H9 (cell line): ENCODE data around the gene KAT5. TPM values are rescaled to one million over a fixed set of nuclear protein-coding genes. Genes with fewer than 3 reads are reported as not detected.

Experiments used
- DNase-seq: peaks from one replicate; pipeline ENCODE4 v3.0.0-alpha.2; 2017
- H2AFZ ChIP-seq: one replicate; pipeline ENCODE4 v1.6.1; 2013; ENCODE audit warnings: mild to moderate bottlenecking, low read length, control low read depth, moderate library complexity
- H2AK5ac ChIP-seq: 2 replicates; pipeline ENCODE4 v1.6.1; 2013; ENCODE audit warnings: low read length, control low read depth, mixed read lengths; ENCODE audit not compliant: insufficient read length
- H2BK120ac ChIP-seq: one replicate; pipeline ENCODE4 v1.6.1; 2013; ENCODE audit warnings: low read depth, mild to moderate bottlenecking, low read length, control low read depth, inconsistent platforms; ENCODE audit not compliant: poor library complexity, severe bottlenecking
- H2BK12ac ChIP-seq: 2 replicates; pipeline ENCODE4 v1.6.1; 2013; ENCODE audit warnings: low read length, control low read depth, mixed read lengths, low read depth; ENCODE audit not compliant: insufficient read length
- H2BK15ac ChIP-seq: 2 replicates; pipeline ENCODE4 v1.6.1; 2013; ENCODE audit warnings: low read depth, low read length, control low read depth
- H2BK20ac ChIP-seq: one replicate; pipeline ENCODE4 v1.6.1; 2013; ENCODE audit warnings: low read depth, mild to moderate bottlenecking, low read length, control low read depth, inconsistent platforms; ENCODE audit not compliant: poor library complexity, severe bottlenecking
- H2BK5ac ChIP-seq: 2 replicates; pipeline ENCODE4 v1.6.1; 2013; ENCODE audit warnings: low read length, control low read depth, mixed read lengths; ENCODE audit not compliant: insufficient read length
- H3K14ac ChIP-seq: 2 replicates; pipeline ENCODE4 v1.6.1; 2013; ENCODE audit warnings: low read length, control low read depth; ENCODE audit not compliant: insufficient read depth
- H3K18ac ChIP-seq: 2 replicates; pipeline ENCODE4 v1.6.1; 2013; ENCODE audit warnings: low read depth, mild to moderate bottlenecking, mixed read lengths, low read length, control low read depth; ENCODE audit not compliant: insufficient read length
- H3K23ac ChIP-seq: 2 replicates; pipeline ENCODE4 v1.6.1; 2013; ENCODE audit warnings: low read length, control low read depth, mixed read lengths, low read depth; ENCODE audit not compliant: insufficient read length
- H3K23me2 ChIP-seq: 2 replicates; pipeline ENCODE4 v1.6.1; 2013; ENCODE audit warnings: low read depth, mild to moderate bottlenecking, mixed read lengths, low read length, control low read depth; ENCODE audit not compliant: insufficient read length, poor library complexity, severe bottlenecking
- H3K27ac ChIP-seq: 2 replicates; pipeline ENCODE4 v1.5.1; 2013; ENCODE audit warnings: low read length, control low read depth, mixed read lengths, low read depth; ENCODE audit not compliant: insufficient read length
- H3K27me3 ChIP-seq: 2 replicates; pipeline ENCODE4 v1.6.1; 2013; ENCODE audit warnings: low read length, control low read depth, inconsistent platforms; ENCODE audit not compliant: insufficient read depth
- H3K4ac ChIP-seq: 2 replicates; pipeline ENCODE4 v1.6.1; 2013; ENCODE audit warnings: low read depth, mild to moderate bottlenecking, control low read depth, inconsistent platforms, low read length, moderate library complexity
- H3K4me1 ChIP-seq: 2 replicates; pipeline ENCODE4 v1.6.1; 2013; ENCODE audit warnings: low read length, control low read depth, inconsistent platforms; ENCODE audit not compliant: insufficient read depth
- H3K4me2 ChIP-seq: 2 replicates; pipeline ENCODE4 v1.6.1; 2013; ENCODE audit warnings: low read length, control low read depth, mixed read lengths; ENCODE audit not compliant: insufficient read length, insufficient read depth
- H3K56ac ChIP-seq: 2 replicates; pipeline ENCODE4 v1.6.1; 2013; ENCODE audit warnings: low read depth, mild to moderate bottlenecking, mixed read lengths, low read length, control low read depth; ENCODE audit not compliant: insufficient read length
- H3K79me1 ChIP-seq: 2 replicates; pipeline ENCODE4 v1.6.1; 2013; ENCODE audit warnings: low read depth, mild to moderate bottlenecking, moderate library complexity, low read length, control low read depth, inconsistent platforms; ENCODE audit not compliant: insufficient read depth, poor library complexity, severe bottlenecking
- H3K79me2 ChIP-seq: 2 replicates; pipeline ENCODE4 v1.6.1; 2013; ENCODE audit warnings: low read length, control low read depth, inconsistent platforms; ENCODE audit not compliant: insufficient read depth
- H3K9ac ChIP-seq: 2 replicates; pipeline ENCODE4 v1.6.1; 2013; ENCODE audit warnings: low read length, control low read depth, mixed read lengths; ENCODE audit not compliant: insufficient read length; ENCODE audit errors: extremely low read depth
- H3K9me3 ChIP-seq: one replicate; pipeline ENCODE4 v1.6.1; 2013; ENCODE audit warnings: low read depth, low read length, inconsistent platforms; ENCODE audit not compliant: control insufficient read depth
- H3T11ph ChIP-seq: one replicate; pipeline ENCODE4 v1.6.1; 2013; ENCODE audit warnings: mild to moderate bottlenecking, low read length, control low read depth, inconsistent platforms
- H4K20me1 ChIP-seq: one replicate; pipeline ENCODE4 v1.6.1; 2013; ENCODE audit not compliant: control insufficient read depth, insufficient read length, insufficient read depth
- H4K5ac ChIP-seq: 2 replicates; pipeline ENCODE4 v1.6.1; 2013; ENCODE audit warnings: low read depth, mild to moderate bottlenecking, mixed read lengths, low read length, control low read depth; ENCODE audit not compliant: insufficient read length
- H4K8ac ChIP-seq: replicated peaks from 2 replicates; pipeline ENCODE4 v1.6.1; 2013; ENCODE audit warnings: low read length, control low read depth, mixed read lengths, low read depth; ENCODE audit not compliant: insufficient read length
- H4K91ac ChIP-seq: 2 replicates; pipeline ENCODE4 v1.6.1; 2013; ENCODE audit warnings: low read depth, mild to moderate bottlenecking, moderate library complexity, mixed read lengths, low read length, control low read depth; ENCODE audit not compliant: insufficient read length
- H3K27ac Mint-ChIP-seq, 3 experiments: 2 replicates in 2 of 3; 3 replicates in 1 of 3; pipeline ENCODE4 v1.8.0; 2020 to 2021; ENCODE audit warnings: mixed read lengths in 3 of 3, mild to moderate bottlenecking in 1 of 3, moderate library complexity in 1 of 3
- H3K27me3 Mint-ChIP-seq: 2 replicates; pipeline ENCODE4 v1.8.0; 2021; ENCODE audit warnings: low read depth, mild to moderate bottlenecking, moderate library complexity, mixed read lengths
- H3K36me3 Mint-ChIP-seq, 3 experiments: 2 replicates in 2 of 3; 3 replicates in 1 of 3; pipeline ENCODE4 v1.8.0; 2020 to 2021; ENCODE audit warnings: low read depth in 3 of 3, mixed read lengths in 3 of 3; ENCODE audit not compliant: insufficient read depth in 1 of 3
- H3K4me1 Mint-ChIP-seq, 2 experiments: 2 replicates each; pipeline ENCODE4 v1.8.0; 2020; ENCODE audit warnings: mixed read lengths in 2 of 2
- H3K4me3 Mint-ChIP-seq, 2 experiments: 2 replicates in 1 of 2; 3 replicates in 1 of 2; pipeline ENCODE4 v1.8.0; 2020 to 2021; ENCODE audit warnings: mild to moderate bottlenecking in 2 of 2, mixed read lengths in 2 of 2, moderate library complexity in 1 of 2
- H3K9me3 Mint-ChIP-seq, 2 experiments: 2 replicates in 1 of 2; 3 replicates in 1 of 2; pipeline ENCODE4 v1.8.0; 2020; ENCODE audit warnings: mild to moderate bottlenecking in 2 of 2, mixed read lengths in 2 of 2, moderate library complexity in 1 of 2
- CTCF ChIP-seq: fragments of 200-600 bp; sonication (generic); conservative IDR thresholded peaks from 3 replicates; pipeline ENCODE4 v1.8.0; 2021; ENCODE audit warnings: antibody characterized with exemption, mild to moderate bottlenecking
- WGBS: extraction: QIAGEN DNeasy Blood & Tissue Kit; methylation state at CpG from one replicate; pipeline ENCODE4 v1.1.7; 2013; ENCODE audit warnings: missing lambda C conversion rate, low lambda C conversion rate, mixed read lengths; ENCODE audit not compliant: insufficient read length; ENCODE audit errors: extremely low coverage; 5-methylcytosine and 5-hydroxymethylcytosine counted together
- total RNA-seq: library from RNA; stranded (reverse); gene quantifications from 2 replicates; pipeline ENCODE4 v1.2.1, GENCODE V29; 2021

Gene KAT5
- total RNA-seq, 1 experiment from 2014 or later = 56.7 TPM

GRCh38 chr11:65699306-65699705 is 12.7 kb upstream of the KAT5 start:
- no peak overlapping the region for H2BK5ac ChIP-seq
- no peaks in the 10 kb centered on the region for H3K27me3 ChIP-seq
- no peak overlapping the region for H2BK20ac ChIP-seq
- no peak overlapping the region for H2BK15ac ChIP-seq
- no peaks in the 10 kb centered on the region for H4K20me1 ChIP-seq
- no peak overlapping the region for H3K27ac Mint-ChIP-seq
- no peak overlapping the region for H3K4ac ChIP-seq
- H3T11ph ChIP-seq = no peak overlapping the region
- no peak overlapping the region for H3K14ac ChIP-seq
- no peak overlapping the region for H2AK5ac ChIP-seq
- no peak overlapping the region for H4K8ac ChIP-seq
- no peaks in the 10 kb centered on the region for H3K9me3 ChIP-seq
- no peak overlapping the region for H4K91ac ChIP-seq
- no CpG with 5 or more reads among the region's 7 CpGs for WGBS
- H3K18ac ChIP-seq = no peak overlapping the region
- peaks cover 10 to 17% of the 10 kb centered on the region in 2 experiments; a peak in 3 of 5 replicates for H3K9me3 Mint-ChIP-seq
- no peaks in the 10 kb centered on the region for H3K23me2 ChIP-seq
- H3K9ac ChIP-seq = no peak overlapping the region
- no peaks in the 10 kb centered on the region for H3K36me3 Mint-ChIP-seq
- no peak overlapping the region for H2AFZ ChIP-seq
- no peak overlapping the region for H2BK12ac ChIP-seq
- TF ChIP-seq CTCF = no peak
- H3K79me1 ChIP-seq = no peaks in the 10 kb centered on the region
- no peak overlapping the region for H3K23ac ChIP-seq
- H3K56ac ChIP-seq = no peak overlapping the region
- H3K79me2 ChIP-seq = no peaks in the 10 kb centered on the region
- no peaks in the 10 kb centered on the region for H3K4me1 ChIP-seq
- H2BK120ac ChIP-seq = no peak overlapping the region
- DNase-seq = no peak
- peaks cover 25% of the 10 kb centered on the region for H3K27me3 Mint-ChIP-seq
- H3K27ac ChIP-seq = no peak overlapping the region
- no peak overlapping the region for H4K5ac ChIP-seq
- H3K4me2 ChIP-seq = no peak overlapping the region
- H3K4me1 Mint-ChIP-seq = peaks cover under 1 to 1% of the 10 kb centered on the region in 2 experiments; a peak in 2 of 4 replicates
- H3K4me3 Mint-ChIP-seq = no peak overlapping the region
